NT2/D1 (cell line): ENCODE measurements around the gene NKX2-4.
"Not testable (repeated sequence)": the region's sequence is repeated elsewhere in the genome, so short reads cannot be mapped to it uniquely, and the experiment has no call there.

Experiments used
- SUZ12 ChIP-seq: IDR thresholded peaks from 2 replicates; pipeline ENCODE4 v1.6.1; 2011; ENCODE audit not compliant: insufficient read length, insufficient read depth; ENCODE audit errors: extremely low read depth
- ZNF274 ChIP-seq: IDR thresholded peaks from 2 replicates; pipeline ENCODE4 v1.6.1; 2011; ENCODE audit warnings: mild to moderate bottlenecking, low read depth, low read length

- not testable (repeated sequence) for TF ChIP-seq SUZ12, ZNF274
Observed at GRCh38 chr20:21413996-21414395, 16.7 kb upstream of the NKX2-4 start.
